GM10266 (cell line): Measurements from ENCODE around the gene FPR2.

Experiments used
- DNase-seq: peaks from one replicate; pipeline ENCODE4 v3.0.0; 2012; ENCODE audit errors: extremely low spot score
- CTCF ChIP-seq: IDR thresholded peaks from 2 replicates; pipeline ENCODE4 v1.5.1; 2012; ENCODE audit warnings: mild to moderate bottlenecking, low read depth; ENCODE audit not compliant: control insufficient read depth, insufficient read depth; ENCODE audit errors: missing control alignments

The FPR2 gene

GRCh38 chr19:51754109-51754508 lies 6.9 kb upstream of the FPR2 start:
- DNase-seq = no peak
- no peak for TF ChIP-seq CTCF

GRCh38 chr19:51754770-51755169 lies 6.2 kb upstream of the FPR2 start:
- no peak for TF ChIP-seq CTCF
- no peak for DNase-seq

- TF ChIP-seq CTCF = no peak
- DNase-seq = no peak
Measured at GRCh38 chr19:51755571-51755970, 5.4 kb upstream of the FPR2 start.

- no peak for DNase-seq
- no peak for TF ChIP-seq CTCF
Measured at GRCh38 chr19:51761696-51762095, 716 bp downstream of the FPR2 start.

GRCh38 chr19:51765086-51765485 lies 4.1 kb downstream of the FPR2 start:
- no peak for TF ChIP-seq CTCF
- no peak for DNase-seq

GRCh38 chr19:51766461-51766860 lies 5.5 kb downstream of the FPR2 start:
- no peak for DNase-seq
- no peak for TF ChIP-seq CTCF

GRCh38 chr19:51771376-51772130 lies 10.6 kb downstream of the FPR2 start:
- no peak for TF ChIP-seq CTCF
- no peak for DNase-seq
